GM12878 (cell line): ENCODE measurements around the gene ASCC1. TPM values are rescaled to one million over a fixed set of nuclear protein-coding genes. Genes with fewer than 3 reads are reported as not detected.

ENCODE experiments used
- BHLHE40 ChIP-seq, 2 experiments: fragments of 450-650 bp in 1 of 2; IDR thresholded peaks; 2 replicates each; pipeline ENCODE4 v1.6.1; 2011 to 2017; ENCODE audit warnings: low read depth in 2 of 2, borderline replicate concordance in 1 of 2, improper control_type of control experiment in 1 of 2, low read length in 1 of 2, mild to moderate bottlenecking in 1 of 2
- CREB1 ChIP-seq: IDR thresholded peaks from 2 replicates; pipeline ENCODE4 v1.6.1; 2012; ENCODE audit warnings: low read depth, mild to moderate bottlenecking, inconsistent platforms
- HDAC2 ChIP-seq: fragments of 200-600 bp; sonication (generic); IDR thresholded peaks from 2 replicates; pipeline ENCODE4 v1.6.1; 2017
- MXI1 ChIP-seq: fragments of 150-350 bp; IDR thresholded peaks from 2 replicates; pipeline ENCODE4 v1.6.1; 2011; ENCODE audit warnings: low read depth, mild to moderate bottlenecking, inconsistent platforms, low read length, improper control_type of control experiment
- NBN ChIP-seq: fragments of 450-650 bp; IDR thresholded peaks from 2 replicates; pipeline ENCODE4 v1.6.1; 2016
- PAX8 ChIP-seq: fragments of 450-650 bp; IDR thresholded peaks from 2 replicates; pipeline ENCODE4 v1.6.1; 2017; ENCODE audit warnings: mild to moderate bottlenecking, moderate library complexity
- RBBP5 ChIP-seq: fragments of 200-600 bp; sonication (generic); conservative IDR thresholded peaks from 2 replicates; pipeline ENCODE4 v1.6.1; 2016
- ZNF384 ChIP-seq: IDR thresholded peaks from 2 replicates; pipeline ENCODE4 v1.6.1; 2012; ENCODE audit warnings: low read depth, mild to moderate bottlenecking, low read length, improper control_type of control experiment, borderline replicate concordance
- polyA plus RNA-seq, 11 experiments: library from polyadenylated mRNA; depleted of rRNA in 4 of 11; unstranded in 6 of 11; stranded (reverse) in 5 of 11; fragments of >200 nt; fragmentation: Nextera tagmentation in 4 of 11; fragmentation: Illumina TruSeq in 1 of 11; extraction: Ambion mirVana in 4 of 11; extraction: Trizol in 1 of 11; gene quantifications; 1 replicate in 1 of 11; 2 replicates in 10 of 11; pipeline versions ENCODE4 v1.2.1 to v1.2.3, GENCODE V29; 2011 to 2016; ENCODE audit warnings: inconsistent platforms in 2 of 11, missing spikeins in 2 of 11, low read depth in 1 of 11
- total RNA-seq, 4 experiments: library from RNA; depleted of rRNA in 3 of 4; stranded (reverse); fragments of >200 nt in 3 of 4; fragmentation: Illumina TruSeq in 1 of 4; extraction: Trizol in 1 of 4; gene quantifications; 2 replicates each; pipeline versions ENCODE4 v1.2.1 to v1.2.3, GENCODE V29; 2013 to 2021
- TF ChIP-seq, protein P1 (sequence below): fragments of 450-650 bp; IDR thresholded peaks from 2 replicates; pipeline ENCODE4 v1.6.1; 2017; ENCODE audit warnings: antibody characterized with exemption, mild to moderate bottlenecking, moderate library complexity
- TF ChIP-seq, protein P2 (sequence below): fragments of 450-650 bp; IDR thresholded peaks from 2 replicates; pipeline ENCODE4 v1.6.1; 2017; ENCODE audit warnings: borderline replicate concordance
- TF ChIP-seq, protein P3 (sequence below): IDR thresholded peaks from 2 replicates; pipeline ENCODE4 v1.6.1; 2011; ENCODE audit warnings: low read depth, low read length, improper control_type of control experiment, borderline replicate concordance

Gene ASCC1
- total and polyA plus RNA-seq, 10 of the 15 experiments (the other 5 are each of a cell fraction or from before 2014, with no cell fraction given), result 23.3 to 80.6 (median 42.8) TPM

DNA sequence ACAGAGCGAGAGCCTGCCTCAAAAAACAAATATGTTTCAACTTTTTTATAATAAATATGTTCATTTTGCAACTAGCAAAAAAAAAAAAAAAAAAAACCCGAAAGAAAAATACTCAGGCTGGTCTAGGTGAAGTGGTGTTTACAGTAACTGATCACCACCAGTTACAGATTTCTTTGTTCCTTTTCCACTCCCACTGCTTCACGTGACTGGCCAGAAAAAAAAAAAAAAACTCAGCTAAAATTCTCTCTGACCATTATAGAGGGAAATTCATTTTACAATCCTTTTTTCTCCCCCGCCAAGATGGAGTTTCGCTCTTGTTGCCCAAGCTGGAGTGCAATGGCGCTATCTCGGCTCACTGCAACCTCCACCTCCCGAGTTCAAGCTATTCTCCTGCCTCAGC lies 4.6 kb upstream of the ASCC1 start (continued):
- TF ChIP-seq, protein P1, sequence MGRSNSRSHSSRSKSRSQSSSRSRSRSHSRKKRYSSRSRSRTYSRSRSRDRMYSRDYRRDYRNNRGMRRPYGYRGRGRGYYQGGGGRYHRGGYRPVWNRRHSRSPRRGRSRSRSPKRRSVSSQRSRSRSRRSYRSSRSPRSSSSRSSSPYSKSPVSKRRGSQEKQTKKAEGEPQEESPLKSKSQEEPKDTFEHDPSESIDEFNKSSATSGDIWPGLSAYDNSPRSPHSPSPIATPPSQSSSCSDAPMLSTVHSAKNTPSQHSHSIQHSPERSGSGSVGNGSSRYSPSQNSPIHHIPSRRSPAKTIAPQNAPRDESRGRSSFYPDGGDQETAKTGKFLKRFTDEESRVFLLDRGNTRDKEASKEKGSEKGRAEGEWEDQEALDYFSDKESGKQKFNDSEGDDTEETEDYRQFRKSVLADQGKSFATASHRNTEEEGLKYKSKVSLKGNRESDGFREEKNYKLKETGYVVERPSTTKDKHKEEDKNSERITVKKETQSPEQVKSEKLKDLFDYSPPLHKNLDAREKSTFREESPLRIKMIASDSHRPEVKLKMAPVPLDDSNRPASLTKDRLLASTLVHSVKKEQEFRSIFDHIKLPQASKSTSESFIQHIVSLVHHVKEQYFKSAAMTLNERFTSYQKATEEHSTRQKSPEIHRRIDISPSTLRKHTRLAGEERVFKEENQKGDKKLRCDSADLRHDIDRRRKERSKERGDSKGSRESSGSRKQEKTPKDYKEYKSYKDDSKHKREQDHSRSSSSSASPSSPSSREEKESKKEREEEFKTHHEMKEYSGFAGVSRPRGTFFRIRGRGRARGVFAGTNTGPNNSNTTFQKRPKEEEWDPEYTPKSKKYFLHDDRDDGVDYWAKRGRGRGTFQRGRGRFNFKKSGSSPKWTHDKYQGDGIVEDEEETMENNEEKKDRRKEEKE, result no peak
- no peak for TF ChIP-seq MXI1
- peak; percentile 66; the same call in 1 of the 2 replicates for TF ChIP-seq ZNF384
- TF ChIP-seq RBBP5, result no peak
- TF ChIP-seq HDAC2, result no peak
- no peak for TF ChIP-seq PAX8
- TF ChIP-seq NBN, result no peak
- TF ChIP-seq BHLHE40 (IDR thresholded peaks at IDR 0.05; ENCODE audit: borderline replicate concordance in 1 of 2, low read depth in 2 of 2, low read length in 1 of 2), result peak; percentile 26 to 50; a peak in 1 of 4 replicates
- TF ChIP-seq, protein P2, sequence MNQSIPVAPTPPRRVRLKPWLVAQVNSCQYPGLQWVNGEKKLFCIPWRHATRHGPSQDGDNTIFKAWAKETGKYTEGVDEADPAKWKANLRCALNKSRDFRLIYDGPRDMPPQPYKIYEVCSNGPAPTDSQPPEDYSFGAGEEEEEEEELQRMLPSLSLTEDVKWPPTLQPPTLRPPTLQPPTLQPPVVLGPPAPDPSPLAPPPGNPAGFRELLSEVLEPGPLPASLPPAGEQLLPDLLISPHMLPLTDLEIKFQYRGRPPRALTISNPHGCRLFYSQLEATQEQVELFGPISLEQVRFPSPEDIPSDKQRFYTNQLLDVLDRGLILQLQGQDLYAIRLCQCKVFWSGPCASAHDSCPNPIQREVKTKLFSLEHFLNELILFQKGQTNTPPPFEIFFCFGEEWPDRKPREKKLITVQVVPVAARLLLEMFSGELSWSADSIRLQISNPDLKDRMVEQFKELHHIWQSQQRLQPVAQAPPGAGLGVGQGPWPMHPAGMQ, result no peak
- TF ChIP-seq, protein P3, sequence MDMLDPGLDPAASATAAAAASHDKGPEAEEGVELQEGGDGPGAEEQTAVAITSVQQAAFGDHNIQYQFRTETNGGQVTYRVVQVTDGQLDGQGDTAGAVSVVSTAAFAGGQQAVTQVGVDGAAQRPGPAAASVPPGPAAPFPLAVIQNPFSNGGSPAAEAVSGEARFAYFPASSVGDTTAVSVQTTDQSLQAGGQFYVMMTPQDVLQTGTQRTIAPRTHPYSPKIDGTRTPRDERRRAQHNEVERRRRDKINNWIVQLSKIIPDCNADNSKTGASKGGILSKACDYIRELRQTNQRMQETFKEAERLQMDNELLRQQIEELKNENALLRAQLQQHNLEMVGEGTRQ, result peak; percentile 8; the same call in 1 of the 2 replicates
- no peak for TF ChIP-seq CREB1
